ENCODE data around the gene SLC6A17. TPM values are rescaled to one million over a fixed set of nuclear protein-coding genes. Genes with fewer than 3 reads are reported as not detected.

The SLC6A17 gene
- total RNA-seq, 1 donor from 2014 or later = 0.58 TPM

DNA sequence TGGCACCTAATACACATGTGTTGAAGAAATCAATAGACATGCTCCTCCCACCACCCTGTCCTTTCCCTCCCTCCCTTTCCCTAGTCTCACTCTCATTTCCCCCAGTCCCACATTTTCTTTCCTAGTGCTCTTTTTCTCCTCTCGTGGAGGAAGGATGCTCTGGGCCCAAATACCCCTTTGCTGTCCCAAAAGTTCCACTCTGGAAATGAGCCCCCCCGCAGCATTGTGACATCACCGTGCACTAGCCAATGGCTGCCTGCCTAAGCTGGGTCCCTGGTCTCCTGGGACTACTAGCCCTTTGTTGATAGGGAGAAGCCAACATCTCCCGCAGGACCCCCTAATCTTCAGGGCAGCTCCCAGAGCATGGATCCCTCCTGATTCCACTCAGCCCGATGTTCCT, 38.2 kb upstream of the SLC6A17 start, which contains the start of gene UBL4B:
Gene UBL4B (plus strand): TSS at position 301 of the 400 bp plus-strand sequence. CDS start 92 bp downstream, at position 393.
- Mint-ChIP-seq H3K27me3 (peaks cover 72% of the 10 kb centered on the region), H3K4me1 (ENCODE audit: unreplicated experiment) (peaks cover 27% of the 10 kb centered on the region), H3K4me3 (no peak within 1 kb of the TSS), H3K9me3 (no peaks in the 10 kb centered on the region), H3K27ac (no peak within 1 kb of the TSS), H3K36me3 (no peaks in the 10 kb centered on the region)
- no peak for DNase-seq (ENCODE audit: extremely low spot score, unreplicated experiment)
- TF ChIP-seq, protein P1, sequence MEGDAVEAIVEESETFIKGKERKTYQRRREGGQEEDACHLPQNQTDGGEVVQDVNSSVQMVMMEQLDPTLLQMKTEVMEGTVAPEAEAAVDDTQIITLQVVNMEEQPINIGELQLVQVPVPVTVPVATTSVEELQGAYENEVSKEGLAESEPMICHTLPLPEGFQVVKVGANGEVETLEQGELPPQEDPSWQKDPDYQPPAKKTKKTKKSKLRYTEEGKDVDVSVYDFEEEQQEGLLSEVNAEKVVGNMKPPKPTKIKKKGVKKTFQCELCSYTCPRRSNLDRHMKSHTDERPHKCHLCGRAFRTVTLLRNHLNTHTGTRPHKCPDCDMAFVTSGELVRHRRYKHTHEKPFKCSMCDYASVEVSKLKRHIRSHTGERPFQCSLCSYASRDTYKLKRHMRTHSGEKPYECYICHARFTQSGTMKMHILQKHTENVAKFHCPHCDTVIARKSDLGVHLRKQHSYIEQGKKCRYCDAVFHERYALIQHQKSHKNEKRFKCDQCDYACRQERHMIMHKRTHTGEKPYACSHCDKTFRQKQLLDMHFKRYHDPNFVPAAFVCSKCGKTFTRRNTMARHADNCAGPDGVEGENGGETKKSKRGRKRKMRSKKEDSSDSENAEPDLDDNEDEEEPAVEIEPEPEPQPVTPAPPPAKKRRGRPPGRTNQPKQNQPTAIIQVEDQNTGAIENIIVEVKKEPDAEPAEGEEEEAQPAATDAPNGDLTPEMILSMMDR (conservative IDR thresholded peaks at IDR 0.05) = no peak

DNA sequence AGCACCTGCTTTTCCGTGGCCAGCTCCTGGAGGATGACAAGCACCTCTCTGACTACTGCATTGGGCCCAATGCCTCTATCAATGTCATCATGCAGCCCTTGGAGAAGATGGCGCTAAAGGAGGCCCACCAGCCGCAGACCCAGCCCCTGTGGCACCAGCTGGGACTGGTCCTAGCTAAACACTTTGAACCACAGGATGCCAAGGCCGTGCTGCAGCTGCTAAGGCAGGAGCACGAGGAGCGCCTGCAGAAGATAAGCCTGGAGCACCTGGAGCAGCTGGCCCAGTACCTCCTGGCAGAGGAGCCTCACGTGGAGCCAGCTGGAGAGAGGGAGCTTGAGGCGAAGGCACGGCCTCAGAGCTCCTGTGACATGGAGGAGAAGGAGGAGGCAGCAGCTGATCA, 37.6 kb upstream of the SLC6A17 start:
- Mint-ChIP-seq H3K27ac (no peak overlapping the region), H3K36me3 (no peaks in the 10 kb centered on the region), H3K27me3 (peaks cover 68% of the 10 kb centered on the region), H3K4me1 (ENCODE audit: unreplicated experiment) (peaks cover 28% of the 10 kb centered on the region), H3K4me3 (no peak overlapping the region), H3K9me3 (no peaks in the 10 kb centered on the region)
- TF ChIP-seq, protein P1 (conservative IDR thresholded peaks at IDR 0.05) = no peak
- no peak for DNase-seq (ENCODE audit: extremely low spot score, unreplicated experiment)

DNA sequence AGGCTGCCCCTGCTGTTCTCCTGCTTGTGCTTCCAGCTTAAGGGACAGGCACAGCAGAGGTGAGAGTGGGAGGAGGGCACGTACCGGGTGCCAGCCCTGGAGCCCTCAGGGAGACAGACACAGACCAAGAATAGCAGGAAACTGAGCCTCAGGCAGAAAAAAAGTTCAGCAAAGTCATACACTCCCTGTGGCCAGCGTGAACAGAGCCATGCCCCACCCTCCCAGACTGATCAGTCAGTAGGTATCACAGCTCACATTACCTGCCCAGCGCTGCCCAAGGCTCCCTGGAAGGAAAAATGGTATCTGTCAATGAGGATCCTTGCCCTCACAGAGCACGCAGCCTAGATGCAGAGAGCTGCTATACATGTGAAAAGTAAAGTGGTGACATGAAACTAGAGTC, 36.7 kb upstream of the SLC6A17 start:
- TF ChIP-seq, protein P1 (conservative IDR thresholded peaks at IDR 0.05) = no peak
- Mint-ChIP-seq H3K27ac (no peak overlapping the region), H3K36me3 (no peaks in the 10 kb centered on the region), H3K9me3 (no peaks in the 10 kb centered on the region), H3K4me3 (no peak overlapping the region), H3K27me3 (peaks cover 62% of the 10 kb centered on the region), H3K4me1 (ENCODE audit: unreplicated experiment) (peaks cover 21% of the 10 kb centered on the region)
- no peak for DNase-seq (ENCODE audit: extremely low spot score, unreplicated experiment)

DNA sequence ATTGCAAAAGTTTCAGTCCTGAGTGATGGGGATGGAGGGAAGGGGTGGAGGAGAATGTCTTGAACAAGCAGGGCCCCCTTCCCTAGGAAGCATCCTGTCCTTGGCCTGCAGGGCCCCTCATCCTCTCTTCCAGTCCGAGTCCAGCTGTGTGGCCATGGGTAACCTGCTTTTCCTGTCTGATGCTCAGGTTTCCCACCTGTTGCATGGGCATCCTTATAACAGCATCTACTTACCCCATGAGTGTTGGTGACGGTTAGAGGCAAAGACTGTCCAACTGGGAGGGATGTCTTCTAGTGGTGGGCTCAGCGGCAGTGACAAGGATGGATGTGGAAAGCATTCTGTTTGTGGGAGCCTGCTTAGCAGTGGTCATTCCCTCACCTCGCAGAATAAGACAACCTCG, 36.1 kb upstream of the SLC6A17 start:
- Mint-ChIP-seq H3K27ac (no peak overlapping the region), H3K4me1 (ENCODE audit: unreplicated experiment) (peaks cover 21% of the 10 kb centered on the region), H3K36me3 (no peaks in the 10 kb centered on the region), H3K9me3 (no peaks in the 10 kb centered on the region), H3K4me3 (no peak overlapping the region), H3K27me3 (peaks cover 58% of the 10 kb centered on the region)
- DNase-seq (ENCODE audit: extremely low spot score, unreplicated experiment) = no peak
- TF ChIP-seq, protein P1 (conservative IDR thresholded peaks at IDR 0.05) = no peak

DNA sequence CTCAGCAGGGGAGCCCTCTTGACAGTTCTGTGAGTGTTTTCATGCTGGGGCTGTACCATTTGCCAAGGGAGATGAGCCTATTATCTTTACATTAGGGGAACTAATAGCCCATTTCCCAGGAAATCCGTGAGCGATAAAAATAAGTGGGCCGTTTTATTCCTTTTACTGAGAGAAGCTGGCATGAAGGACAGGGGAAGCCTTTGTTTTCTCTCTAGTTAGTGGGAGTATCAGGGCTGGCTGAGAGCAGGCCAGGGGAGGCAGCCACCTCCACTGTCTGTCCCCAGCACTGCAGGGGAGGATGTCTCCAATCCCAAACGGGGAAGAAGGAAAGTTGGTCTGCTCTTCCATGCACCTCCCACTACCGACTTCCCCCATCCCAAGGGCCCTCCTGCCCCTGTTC, 35.5 kb upstream of the SLC6A17 start:
- Mint-ChIP-seq H3K27me3 (peaks cover 53% of the 10 kb centered on the region), H3K36me3 (no peaks in the 10 kb centered on the region), H3K4me3 (no peak overlapping the region), H3K4me1 (ENCODE audit: unreplicated experiment) (peaks cover 21% of the 10 kb centered on the region), H3K9me3 (no peaks in the 10 kb centered on the region), H3K27ac (no peak overlapping the region)
- TF ChIP-seq, protein P1 (conservative IDR thresholded peaks at IDR 0.05) = no peak
- no peak for DNase-seq (ENCODE audit: extremely low spot score, unreplicated experiment)
